ENCODE data around the gene RFXANK.

Gene RFXANK

DNA sequence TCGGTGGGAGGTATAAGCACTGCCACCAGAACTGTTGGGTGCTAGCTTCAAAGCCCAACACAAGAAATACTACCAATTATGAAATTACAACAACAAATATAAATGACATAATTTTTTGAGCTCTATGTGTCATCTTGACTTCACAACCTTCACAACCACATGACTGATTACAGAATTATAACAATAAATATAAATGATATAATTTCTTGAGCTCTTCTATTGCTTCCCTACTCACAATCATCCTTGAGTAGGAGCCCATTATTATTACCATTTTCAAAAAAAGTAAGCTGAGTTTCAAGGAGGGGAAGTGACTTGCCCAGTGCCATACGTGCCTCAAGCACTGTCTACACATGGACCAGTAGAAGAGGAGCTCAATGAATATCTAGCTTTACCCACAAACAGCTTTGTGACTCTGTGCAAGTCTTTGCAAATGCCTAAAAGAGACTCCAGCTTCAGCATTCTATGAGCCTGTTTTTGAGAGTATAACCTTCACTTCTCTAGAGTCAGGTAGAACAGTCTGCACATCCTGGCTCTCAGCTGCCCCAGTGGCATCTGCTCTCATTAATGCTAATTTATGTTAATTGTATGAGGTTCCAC lies 42.3 kb downstream of the RFXANK start:
- no peak for DNase-seq

DNA sequence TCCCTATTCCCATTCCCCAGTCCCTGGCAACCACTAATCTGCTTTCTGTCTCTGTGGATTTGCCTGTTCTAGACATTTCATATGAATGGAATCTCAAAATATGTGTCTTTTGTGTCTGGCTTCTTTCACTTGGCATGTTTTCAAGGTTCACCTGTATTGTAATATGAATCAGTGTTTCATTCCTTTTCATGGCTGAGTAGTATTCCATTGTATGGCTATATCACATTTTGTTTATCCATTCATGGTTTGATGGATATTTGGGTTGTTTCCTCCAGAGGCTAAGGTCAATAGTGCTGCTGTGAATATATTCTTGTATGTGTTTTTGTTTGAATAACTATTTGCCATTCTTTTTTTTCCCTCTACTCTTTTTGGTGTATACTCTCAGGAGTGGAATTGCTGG lies 44.1 kb downstream of the RFXANK start:
- DNase-seq: no peak

- no peak for DNase-seq
Measured at GRCh38 chr19:19238126-19238894, 46.3 kb downstream of the RFXANK start.

- DNase-seq: no peak
Measured at GRCh38 chr19:19239675-19240074, 47.6 kb downstream of the RFXANK start.

GRCh38 chr19:19240476-19240875 lies 48.4 kb downstream of the RFXANK start:
- DNase-seq: no peak

DNA sequence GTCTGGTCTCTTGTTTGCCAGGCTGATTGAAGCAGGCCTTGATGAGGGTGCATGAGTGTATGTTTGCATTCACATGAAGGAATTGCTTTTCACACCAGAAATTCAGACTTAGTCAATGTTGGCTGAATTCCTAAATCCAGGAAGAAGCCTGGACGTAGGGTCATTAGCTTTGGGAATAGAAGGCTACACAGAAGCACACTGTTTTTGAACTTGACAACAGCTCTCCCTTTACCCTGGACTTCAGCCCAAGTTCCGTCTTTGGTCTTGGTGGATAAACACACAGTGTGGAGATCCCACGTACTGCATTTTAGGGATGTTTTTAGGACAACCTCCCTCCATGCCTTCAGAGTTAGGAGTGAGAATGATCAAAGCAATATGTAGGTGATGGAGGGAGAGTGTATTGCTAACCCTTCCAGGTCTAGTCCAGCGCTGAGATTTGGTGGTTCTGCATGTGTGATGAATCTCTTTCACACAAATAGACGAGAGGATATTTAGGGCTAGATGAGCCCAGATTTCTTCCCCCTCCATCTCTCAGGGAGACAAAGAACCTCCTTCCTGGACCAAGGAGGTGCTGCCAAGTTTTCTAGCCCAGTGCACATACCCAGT lies 58.2 kb downstream of the RFXANK start:
- no peak for DNase-seq

All from CD4-positive, alpha-beta T cell treated with Interferon gamma for 1 hour (primary cell).